Heart left ventricle (tissue), 13 donors: ENCODE data around the gene PTMS.

Source experiments
- POLR2A ChIP-seq, 2 donors: fragments of 450-650 bp; IDR thresholded peaks; one replicate each; pipeline ENCODE4 v1.6.1; 2017; ENCODE audit warnings: antibody characterized with exemption in 2 of 2, mild to moderate bottlenecking in 2 of 2, moderate library complexity in 2 of 2
- TF ChIP-seq, protein P1 (sequence below), 12 donors: fragments of 200-600 bp; sonication (generic) in 4 of 12; IDR thresholded peaks; one replicate each; pipeline versions ENCODE4 v1.5.0 to v1.8.0; 2018 to 2022; ENCODE audit warnings: antibody characterized with exemption in 12 of 12, mild to moderate bottlenecking in 5 of 12
- donor health status: ischemic (EF 13 %, LVEDD 7.1; RV severe dilation, severe dysfunction).
- donor health status: DM: no; HTN: yes; CAD: no.
- donor health status: DM: no; HTN: no; CAD: no.
- donor health status: ischemic (EF 25% LVEDD 6.9; RV normal size, moderate dysfunction).
- donor health status: ischemic (EF 25% LVEDD 5.7; RV mildly dilated, moderate dysfunction).
- donor health status: ischemic (EF 35%, LVEDD 5.7; RV mildly dilated, moderate dysfunction).
- donor health status: nonischemic (EF 11% LVEDD 7.7; RV severe dilation, severe dysfunction).
- donor health status: DM: yes; HTN: yes; CAD: no.
- donor health status: PGD.
- donor health status: ischemic (EF 29% LVEDD 5.4; RV normal size, mild dysfunction).
- donor health status: nonischemic (EF 23%, LVEDD 6.1; RV moderate dilation, normal function).

DNA sequence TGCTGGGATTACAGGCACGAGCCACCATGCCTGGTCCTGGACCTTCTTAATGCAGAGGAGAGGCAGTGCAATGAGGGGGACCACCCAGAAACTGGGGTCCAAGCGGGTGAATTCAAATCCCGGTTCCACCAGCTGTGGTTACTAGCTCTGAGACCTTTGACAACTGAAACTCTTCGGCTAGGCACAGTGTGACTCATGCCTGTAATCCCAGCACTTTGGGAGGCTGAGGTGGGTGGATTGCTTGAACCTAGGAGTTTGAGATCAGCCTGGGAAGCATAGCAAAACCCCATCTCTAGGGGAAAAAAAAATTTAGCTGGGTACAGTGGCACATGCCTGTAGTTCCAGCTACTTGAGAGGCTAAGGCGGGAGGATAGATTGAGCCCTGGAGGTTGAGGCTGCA, 18.1 kb downstream of the PTMS start:
- TF ChIP-seq, protein P1, sequence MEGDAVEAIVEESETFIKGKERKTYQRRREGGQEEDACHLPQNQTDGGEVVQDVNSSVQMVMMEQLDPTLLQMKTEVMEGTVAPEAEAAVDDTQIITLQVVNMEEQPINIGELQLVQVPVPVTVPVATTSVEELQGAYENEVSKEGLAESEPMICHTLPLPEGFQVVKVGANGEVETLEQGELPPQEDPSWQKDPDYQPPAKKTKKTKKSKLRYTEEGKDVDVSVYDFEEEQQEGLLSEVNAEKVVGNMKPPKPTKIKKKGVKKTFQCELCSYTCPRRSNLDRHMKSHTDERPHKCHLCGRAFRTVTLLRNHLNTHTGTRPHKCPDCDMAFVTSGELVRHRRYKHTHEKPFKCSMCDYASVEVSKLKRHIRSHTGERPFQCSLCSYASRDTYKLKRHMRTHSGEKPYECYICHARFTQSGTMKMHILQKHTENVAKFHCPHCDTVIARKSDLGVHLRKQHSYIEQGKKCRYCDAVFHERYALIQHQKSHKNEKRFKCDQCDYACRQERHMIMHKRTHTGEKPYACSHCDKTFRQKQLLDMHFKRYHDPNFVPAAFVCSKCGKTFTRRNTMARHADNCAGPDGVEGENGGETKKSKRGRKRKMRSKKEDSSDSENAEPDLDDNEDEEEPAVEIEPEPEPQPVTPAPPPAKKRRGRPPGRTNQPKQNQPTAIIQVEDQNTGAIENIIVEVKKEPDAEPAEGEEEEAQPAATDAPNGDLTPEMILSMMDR (IDR thresholded peaks at IDR 0.05) = no peak
- no peak for TF ChIP-seq POLR2A (IDR thresholded peaks at IDR 0.05)
